Measurements from ENCODE around the gene TBC1D2. TPM values are rescaled to one million over a fixed set of nuclear protein-coding genes. Genes with fewer than 3 reads are reported as not detected.

The TBC1D2 gene
- total RNA-seq, 4 donors from 2014 or later = 42.4 to 57.4 (median 49.0) TPM

- TF ChIP-seq EP300 (IDR thresholded peaks at IDR 0.05) = no peak
- no peak for TF ChIP-seq POLR2AphosphoS5 (IDR thresholded peaks at IDR 0.05)
- no peak for TF ChIP-seq POLR2A (IDR thresholded peaks at IDR 0.05)
- no peak for TF ChIP-seq CTCF (IDR thresholded peaks at IDR 0.05)
- H3K9me3 ChIP-seq = no peaks in the 10 kb centered on the region
- no peak overlapping the region for H3K27ac ChIP-seq
- no peak overlapping the region for H3K4me3 ChIP-seq
- 81% methylated on average over 1 of the region's 1 CpG for WGBS
- H3K4me1 ChIP-seq = no peaks in the 10 kb centered on the region
- no peak for DNase-seq (ENCODE audit: low spot score in 2 of 2)
- no peaks in the 10 kb centered on the region for H3K36me3 ChIP-seq
- peaks cover 25% of the 10 kb centered on the region for H3K27me3 ChIP-seq
These were observed 25.8 kb upstream of the TBC1D2 start for GRCh38 chr9:98281281-98281680.

GRCh38 chr9:98280574-98280973, 25.1 kb upstream of the TBC1D2 start:
- WGBS = 72% methylated on average over 6 of the region's 6 CpGs
- Histone ChIP-seq H3K27me3 (peaks cover 25% of the 10 kb centered on the region), H3K9me3 (no peaks in the 10 kb centered on the region), H3K4me1 (no peaks in the 10 kb centered on the region), H3K36me3 (no peaks in the 10 kb centered on the region), H3K27ac (no peak overlapping the region), H3K4me3 (no peak overlapping the region)
- DNase-seq (ENCODE audit: low spot score in 2 of 2) = no peak
- no peak for TF ChIP-seq EP300 (IDR thresholded peaks at IDR 0.05)

DNA sequence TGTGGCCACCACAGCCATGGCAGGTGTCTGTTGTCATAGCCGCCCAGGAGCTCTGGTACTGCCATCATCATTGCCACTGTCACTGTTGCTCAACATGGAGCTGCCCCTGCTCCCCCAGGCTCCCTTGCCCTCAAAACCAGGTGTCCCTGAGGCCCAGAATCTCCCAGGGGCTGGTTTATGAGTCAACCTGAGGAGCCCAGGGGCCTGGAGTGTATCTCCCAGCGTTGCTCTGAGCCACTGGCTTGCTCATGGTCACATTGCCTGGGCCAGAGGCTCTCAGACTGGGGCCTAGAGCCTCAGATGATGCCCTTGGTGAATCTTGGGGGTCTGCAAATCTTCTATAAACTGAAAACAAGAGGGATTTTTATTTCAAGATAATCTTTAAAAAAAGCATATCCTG, 24.7 kb upstream of the TBC1D2 start:
- Histone ChIP-seq H3K4me1 (no peaks in the 10 kb centered on the region), H3K4me3 (no peak overlapping the region), H3K27ac (no peak overlapping the region), H3K9me3 (no peaks in the 10 kb centered on the region), H3K36me3 (no peaks in the 10 kb centered on the region), H3K27me3 (peaks cover 25% of the 10 kb centered on the region)
- DNase-seq (ENCODE audit: low spot score in 2 of 2) = no peak
- 60% methylated on average over 2 of the region's 2 CpGs for WGBS
- TF ChIP-seq POLR2A (IDR thresholded peaks at IDR 0.05) (no peak), POLR2AphosphoS5 (IDR thresholded peaks at IDR 0.05) (no peak), CTCF (IDR thresholded peaks at IDR 0.05) (no peak), EP300 (IDR thresholded peaks at IDR 0.05) (no peak)

DNA sequence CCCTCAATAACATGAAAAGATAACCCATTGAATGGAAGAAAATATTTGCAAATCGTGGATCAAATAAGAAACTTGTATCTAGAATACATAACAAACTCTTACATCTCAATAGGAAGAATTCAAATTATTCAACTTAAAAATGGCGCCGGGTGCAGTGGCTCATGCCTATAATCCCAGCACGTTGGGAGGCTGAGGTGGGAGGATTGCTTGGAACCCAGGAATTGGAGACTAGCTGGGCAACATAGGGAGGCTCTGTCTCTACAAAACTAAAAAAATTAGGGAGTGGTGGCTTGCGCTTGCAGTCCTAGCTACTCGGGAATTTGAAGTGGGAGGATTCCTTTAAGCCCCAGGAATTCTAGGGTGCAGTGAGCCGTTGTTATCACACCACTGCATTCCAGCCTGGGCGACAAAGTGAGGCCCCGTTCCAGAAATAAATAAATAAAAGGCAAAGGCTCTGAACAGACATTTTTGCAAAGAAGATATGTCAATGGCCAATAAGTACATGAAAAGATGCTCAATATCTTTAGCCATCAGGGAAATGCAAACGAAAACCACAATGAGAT, 21.5 kb upstream of the TBC1D2 start:
- no peaks in the 10 kb centered on the region for H3K36me3 ChIP-seq
- no peaks in the 10 kb centered on the region for H3K9me3 ChIP-seq
- H3K4me1 ChIP-seq = no peaks in the 10 kb centered on the region
- peaks cover 33% of the 10 kb centered on the region for H3K27me3 ChIP-seq
- TF ChIP-seq POLR2A (IDR thresholded peaks at IDR 0.05) (no peak), POLR2AphosphoS5 (IDR thresholded peaks at IDR 0.05) (no peak), EP300 (IDR thresholded peaks at IDR 0.05) (no peak), CTCF (IDR thresholded peaks at IDR 0.05) (no peak)
- 76% methylated on average over 10 of the region's 10 CpGs for WGBS
- no peak for DNase-seq (ENCODE audit: low spot score in 2 of 2)
- H3K4me3 ChIP-seq = no peak overlapping the region
- H3K27ac ChIP-seq = no peak overlapping the region

GRCh38 chr9:98275159-98275558, 19.7 kb upstream of the TBC1D2 start:
- DNase-seq (ENCODE audit: low spot score in 2 of 2) = no peak
- no peaks in the 10 kb centered on the region for H3K36me3 ChIP-seq
- peaks cover 28% of the 10 kb centered on the region for H3K27me3 ChIP-seq
- H3K9me3 ChIP-seq = no peaks in the 10 kb centered on the region
- no peak overlapping the region for H3K27ac ChIP-seq
- no peaks in the 10 kb centered on the region for H3K4me1 ChIP-seq
- 95% methylated on average over 2 of the region's 2 CpGs for WGBS
- TF ChIP-seq CTCF (IDR thresholded peaks at IDR 0.05) (no peak), EP300 (IDR thresholded peaks at IDR 0.05) (no peak)
- H3K4me3 ChIP-seq = no peak overlapping the region

DNA sequence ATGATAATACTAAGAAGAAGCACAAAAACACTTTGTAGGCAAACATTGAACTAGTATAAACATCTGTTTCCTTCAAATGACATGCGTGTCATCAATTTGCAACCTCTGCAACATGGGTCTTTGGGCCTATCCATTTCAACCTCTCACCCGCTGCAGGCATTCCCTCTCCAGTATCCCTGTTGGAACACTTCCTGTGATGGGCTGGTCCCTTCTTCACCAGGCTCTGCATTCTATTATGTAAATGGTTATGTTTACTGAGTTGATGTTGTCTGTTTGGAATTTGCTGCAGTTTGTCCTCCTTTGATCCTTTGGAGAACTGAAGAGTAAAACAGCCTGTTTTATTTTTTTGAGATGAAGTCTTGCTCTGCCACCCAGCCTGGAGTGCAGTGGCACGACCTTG, 16.6 kb upstream of the TBC1D2 start:
- H3K27ac ChIP-seq = no peak overlapping the region
- TF ChIP-seq EP300 (IDR thresholded peaks at IDR 0.05) = no peak
- no peak for TF ChIP-seq POLR2AphosphoS5 (IDR thresholded peaks at IDR 0.05)
- TF ChIP-seq POLR2A (IDR thresholded peaks at IDR 0.05) = no peak
- no peak for TF ChIP-seq CTCF (IDR thresholded peaks at IDR 0.05)
- WGBS = 78% methylated on average over 3 of the region's 3 CpGs
- no peak overlapping the region for H3K4me3 ChIP-seq
- H3K4me1 ChIP-seq = no peaks in the 10 kb centered on the region
- H3K36me3 ChIP-seq = no peaks in the 10 kb centered on the region
- peaks cover 10% of the 10 kb centered on the region for H3K27me3 ChIP-seq
- no peaks in the 10 kb centered on the region for H3K9me3 ChIP-seq
- DNase-seq (ENCODE audit: low spot score in 2 of 2) = no peak
